Measurements from ENCODE around the gene NUBPL.
"Not testable (repeated sequence)": the region's sequence is repeated elsewhere in the genome, so short reads cannot be mapped to it uniquely, and the experiment has no call there.

The NUBPL gene

DNA sequence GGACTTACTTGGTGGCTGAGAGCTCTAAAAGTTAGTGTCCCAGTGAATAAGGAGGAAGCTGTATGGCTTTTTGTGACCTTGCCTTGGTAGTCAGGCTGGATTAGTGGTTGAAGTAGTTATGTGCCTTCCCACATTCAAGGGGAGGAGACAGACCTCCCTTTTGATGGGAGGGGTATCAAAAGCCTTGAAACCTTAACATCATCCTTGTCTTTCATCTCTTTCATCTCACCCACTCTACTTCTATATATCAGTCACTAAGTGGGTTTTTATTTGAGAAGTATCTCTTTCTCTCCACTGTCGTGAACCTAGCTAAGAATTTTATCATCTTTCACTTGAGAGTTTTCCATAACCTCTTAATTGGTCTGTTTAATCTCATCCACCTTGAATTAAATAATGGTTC lies 15.7 kb downstream of the NUBPL start:
- DNase-seq (ENCODE audit: low read depth in 1 of 2, low spot score in 1 of 2) = no peak

DNA sequence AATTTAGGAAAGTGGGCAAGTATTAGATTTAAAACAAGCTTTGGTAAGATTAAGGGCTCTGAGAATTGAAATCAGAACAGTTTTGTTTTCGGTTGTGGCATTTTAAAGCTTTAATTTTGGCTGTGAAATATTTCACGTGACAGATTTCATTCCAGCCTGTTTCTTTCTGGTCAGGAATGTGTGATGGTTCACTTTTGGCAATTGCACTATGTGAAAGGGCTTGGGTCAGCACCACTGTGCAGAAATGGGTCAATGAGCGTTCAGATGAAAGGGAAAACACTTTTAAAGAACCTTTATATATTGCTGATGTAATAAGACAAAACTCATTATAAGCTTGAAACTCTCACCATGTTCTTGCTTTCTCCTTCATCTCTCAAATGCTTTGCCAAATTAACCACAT lies 17.1 kb downstream of the NUBPL start:
- no peak for DNase-seq (ENCODE audit: low read depth in 1 of 2, low spot score in 1 of 2)

DNA sequence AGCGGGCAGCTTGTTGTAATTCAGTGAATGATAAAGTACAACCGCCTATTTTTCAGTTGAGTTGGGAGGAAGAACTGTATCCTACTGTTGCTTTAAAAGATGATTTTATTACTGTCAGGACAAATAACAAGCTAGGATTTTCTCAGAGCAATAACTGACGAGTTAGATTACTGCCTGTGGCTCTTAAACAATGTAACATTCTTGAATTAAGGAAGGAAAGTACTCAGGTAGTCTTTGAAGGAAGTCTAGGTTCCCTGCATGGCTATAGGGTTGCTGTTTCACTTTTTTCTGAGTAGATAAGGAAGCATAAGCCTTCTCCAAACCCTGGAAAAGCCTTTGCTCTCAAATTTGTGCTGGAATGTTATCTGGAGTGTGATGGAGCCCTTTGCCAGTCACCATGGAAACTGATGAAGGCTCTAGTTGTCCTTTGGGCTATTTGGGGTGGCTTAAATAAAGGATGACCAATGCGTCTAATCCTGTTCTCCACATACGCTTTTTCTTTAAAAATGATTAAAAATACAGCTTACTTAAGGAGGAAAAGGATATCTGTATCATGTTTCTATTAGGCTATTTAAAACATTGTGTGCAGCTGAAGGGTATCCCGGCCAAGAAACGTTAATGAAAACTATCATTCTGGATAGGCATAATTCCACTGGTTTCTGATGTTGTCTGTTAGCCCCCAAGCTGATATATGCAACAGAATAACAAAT lies 17.7 kb downstream of the NUBPL start:
- DNase-seq (ENCODE audit: low read depth in 1 of 2, low spot score in 1 of 2) = no peak

DNA sequence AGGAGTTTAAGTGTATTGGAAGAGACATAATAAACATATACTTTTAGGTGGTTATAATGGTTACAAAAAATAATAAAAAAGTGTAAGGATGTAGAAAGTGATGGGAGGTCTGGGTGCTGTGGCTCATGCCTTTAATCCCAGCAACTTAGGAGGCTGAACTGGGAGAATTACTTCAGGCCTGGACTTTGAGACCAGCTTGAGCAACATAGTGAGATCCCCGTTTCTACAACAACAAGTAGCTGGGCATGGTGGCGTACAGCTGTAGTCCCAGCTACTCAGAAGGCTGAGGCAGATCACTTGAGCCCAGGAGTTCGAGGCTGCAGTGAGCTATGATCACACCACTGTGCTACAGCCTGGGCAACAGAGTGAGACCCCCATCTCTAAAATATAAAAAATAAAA lies 19.0 kb downstream of the NUBPL start:
- DNase-seq (ENCODE audit: low read depth in 1 of 2, low spot score in 1 of 2) = no peak

DNA sequence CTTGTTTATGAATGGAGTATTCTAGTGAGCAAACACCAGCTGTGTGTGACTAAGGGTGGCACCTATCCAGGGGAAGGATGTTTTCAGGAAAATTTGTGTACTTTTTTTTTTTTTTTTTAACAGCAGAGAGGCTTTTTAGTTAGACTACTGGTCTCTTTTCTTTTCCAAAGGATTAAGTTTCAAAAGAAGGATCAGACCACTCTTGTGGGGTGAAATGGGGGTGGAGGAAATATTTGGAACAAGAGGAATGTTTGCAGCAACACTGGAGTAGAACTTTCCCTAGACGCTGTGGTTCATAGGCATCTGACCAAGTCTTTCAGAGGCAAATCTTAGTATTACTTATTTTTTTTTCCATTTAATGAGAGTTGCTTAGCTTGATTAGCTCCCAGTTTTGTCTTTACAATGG lies 21.1 kb downstream of the NUBPL start:
- no peak for DNase-seq (ENCODE audit: low read depth in 1 of 2, low spot score in 1 of 2)

DNA sequence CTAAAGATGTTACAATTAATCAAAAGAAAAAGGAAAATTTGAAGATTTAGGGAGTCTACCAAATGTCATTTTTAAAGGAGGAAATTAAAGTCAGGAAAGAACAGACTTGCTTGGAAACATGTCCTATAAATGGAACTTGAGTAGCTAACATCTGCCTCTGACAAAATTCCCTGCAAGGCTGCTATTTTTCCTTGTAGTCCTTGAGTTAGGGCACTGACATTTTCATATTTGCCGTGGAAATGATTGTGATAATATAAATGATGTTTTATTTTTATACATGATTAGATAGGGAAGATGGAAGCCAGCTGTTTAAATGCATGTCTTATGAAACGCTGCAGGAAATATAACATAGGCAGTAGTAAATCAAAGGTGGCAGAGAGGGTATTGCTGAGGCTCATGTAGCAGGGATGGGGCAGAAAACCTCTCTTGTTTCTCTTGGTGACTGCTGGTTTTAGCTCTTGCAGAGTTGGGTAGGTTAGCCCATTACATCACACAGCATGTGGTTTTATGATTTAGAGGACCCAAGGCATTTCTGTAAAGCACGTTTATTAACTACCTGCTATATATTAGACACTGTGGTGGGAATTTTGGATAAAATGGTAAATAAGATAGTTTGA lies 21.7 kb downstream of the NUBPL start:
- DNase-seq (ENCODE audit: low read depth in 1 of 2, low spot score in 1 of 2) = no peak

DNA sequence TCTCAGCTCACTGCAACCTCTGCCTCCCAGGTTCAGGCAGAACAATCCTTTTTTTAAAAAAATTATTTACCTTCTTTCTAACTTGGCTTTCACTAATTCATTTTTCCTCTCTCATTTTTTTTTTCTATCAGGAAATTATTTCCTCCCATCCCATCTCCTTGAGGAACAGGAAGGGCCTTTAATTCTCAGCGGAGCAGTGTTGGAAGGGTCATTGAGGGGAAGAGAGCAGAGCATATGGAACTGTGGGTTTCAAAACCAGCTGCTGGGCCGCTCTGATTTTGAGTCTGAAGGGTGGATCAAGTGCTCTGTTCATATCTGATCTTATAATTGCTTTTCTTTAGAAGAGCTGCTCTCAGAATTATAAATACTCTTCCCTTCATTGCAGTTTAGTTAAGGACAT lies 29.0 kb downstream of the NUBPL start:
- DNase-seq (ENCODE audit: low read depth in 1 of 2, low spot score in 1 of 2) = no peak

DNA sequence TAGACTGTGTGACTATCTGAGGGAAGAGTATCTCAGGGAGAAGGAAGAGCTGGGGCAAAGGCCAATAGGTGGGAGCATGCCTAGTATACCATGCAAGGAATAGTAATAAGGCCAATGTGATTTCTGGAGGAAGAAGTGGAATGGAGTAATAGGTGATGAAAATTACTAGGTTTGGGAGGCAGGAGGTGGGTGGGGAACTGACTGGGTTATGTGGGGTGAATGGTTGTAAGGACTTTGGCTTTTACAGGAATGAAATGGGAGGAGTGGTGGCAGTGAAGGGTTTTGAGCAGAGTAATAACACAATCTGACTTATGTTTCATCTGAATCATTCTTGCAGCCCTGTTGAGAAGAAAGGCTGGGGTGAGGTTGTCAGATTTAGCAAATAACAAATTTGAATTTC lies 30.9 kb downstream of the NUBPL start:
- no peak for DNase-seq (ENCODE audit: low read depth in 1 of 2, low spot score in 1 of 2)

DNA sequence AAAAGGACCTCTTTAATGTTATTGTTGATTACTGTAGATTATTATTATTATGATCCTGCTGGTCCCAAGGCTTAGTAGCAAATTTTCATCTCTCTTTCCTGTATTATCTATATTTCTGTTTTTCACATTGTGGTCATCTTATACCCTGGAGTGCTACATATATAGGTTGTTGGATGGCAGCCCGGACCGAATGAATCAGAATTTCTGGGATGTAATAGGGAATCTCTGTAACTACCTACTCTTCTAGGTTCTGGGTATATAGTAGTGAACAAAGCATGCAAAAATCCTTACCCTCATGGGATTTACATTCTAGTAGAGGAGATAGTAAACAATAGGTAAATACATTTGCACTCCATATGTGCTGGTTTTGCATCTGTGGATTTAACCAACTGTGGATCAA lies 31.4 kb downstream of the NUBPL start:
- DNase-seq (ENCODE audit: low read depth in 1 of 2, low spot score in 1 of 2) = no peak

DNA sequence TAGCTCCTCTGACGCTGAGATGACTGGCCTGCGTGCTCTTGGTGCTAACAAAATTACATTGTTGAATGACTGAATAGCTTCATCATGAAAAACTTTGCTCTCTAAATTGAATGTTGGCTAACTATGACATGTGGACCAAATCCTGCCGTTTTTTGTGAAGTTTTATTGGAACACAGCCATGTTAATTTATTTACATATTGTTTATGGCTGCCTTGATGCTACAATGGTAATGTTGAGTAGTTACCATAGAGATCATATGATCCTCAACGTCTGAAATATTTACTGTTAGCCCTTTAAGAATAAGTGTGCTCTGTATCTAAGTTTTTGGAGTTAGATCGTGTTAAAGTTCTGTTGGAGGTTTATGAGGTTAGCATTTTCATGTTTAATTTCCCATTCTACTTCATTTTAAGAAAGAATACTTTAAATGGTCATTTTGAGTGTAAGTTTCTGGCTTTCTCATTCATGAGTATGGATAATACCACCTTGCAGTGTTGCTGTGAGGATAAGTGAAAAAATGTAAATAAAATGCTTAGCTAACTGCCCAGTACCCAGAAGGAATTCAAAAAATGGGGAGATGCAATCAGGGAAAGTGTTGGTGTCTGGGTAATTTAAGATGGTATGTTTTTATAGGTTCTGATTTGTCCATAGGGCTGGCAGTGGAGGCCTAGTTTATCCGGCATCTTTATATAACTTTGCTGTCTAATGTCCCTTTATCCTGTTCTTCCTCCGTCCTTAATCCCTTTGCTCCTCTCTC lies 35.3 kb downstream of the NUBPL start:
- DNase-seq (ENCODE audit: low read depth in 1 of 2, low spot score in 1 of 2) = no peak

DNA sequence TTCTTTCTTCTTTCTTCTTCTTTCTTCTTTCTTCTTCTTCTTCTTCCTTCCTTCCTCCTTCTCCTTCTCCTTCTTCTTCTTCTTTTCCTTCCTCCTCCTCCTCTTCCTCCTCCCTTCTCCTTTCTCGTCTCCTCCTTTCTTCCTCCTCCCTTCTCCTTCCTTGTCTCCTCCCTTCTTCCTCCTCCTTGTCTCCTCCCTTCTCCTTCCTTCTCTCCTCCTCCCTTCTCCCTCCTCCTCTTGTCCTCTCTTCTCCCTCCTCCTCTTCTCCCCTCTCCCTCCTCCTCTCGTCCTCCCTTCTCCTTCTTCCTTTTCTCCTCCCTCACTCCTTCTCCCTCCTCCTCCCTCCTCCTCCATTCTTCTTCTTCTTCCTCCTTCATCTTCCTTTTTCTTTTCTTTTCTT lies 44.5 kb downstream of the NUBPL start:
- no peak for DNase-seq (ENCODE audit: low read depth in 1 of 2, low spot score in 1 of 2)

DNA sequence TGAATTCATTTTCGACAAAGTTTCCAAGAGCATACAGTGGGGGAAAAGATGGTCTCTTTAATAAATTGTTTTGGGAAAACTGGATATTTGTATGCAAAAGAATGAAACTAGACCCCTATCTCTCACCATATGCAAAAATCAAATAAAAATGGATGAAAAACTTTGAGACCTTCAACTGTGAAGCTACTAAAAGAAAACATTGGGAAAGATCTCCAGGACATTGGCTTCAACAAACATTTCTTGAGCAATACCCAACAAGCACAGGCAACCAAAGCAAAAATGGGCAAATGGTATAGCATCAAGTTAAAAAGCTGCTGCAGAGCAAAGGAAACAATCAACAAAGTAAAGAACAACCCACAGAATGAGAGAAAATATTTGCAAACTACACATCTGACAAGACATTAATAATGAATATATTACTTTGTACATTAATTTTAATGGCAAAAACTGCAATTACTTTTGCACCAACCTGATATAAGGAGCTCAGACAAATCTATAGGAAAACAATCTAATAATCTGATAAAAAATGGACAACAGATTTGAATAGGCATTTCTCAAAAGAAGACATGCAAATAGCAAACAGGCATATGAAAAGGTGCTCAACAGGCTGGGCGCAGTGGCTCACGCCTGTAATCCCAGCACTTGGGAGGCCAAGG lies 50.7 kb downstream of the NUBPL start:
- no peak for DNase-seq (ENCODE audit: low read depth in 1 of 2, low spot score in 1 of 2)

DNA sequence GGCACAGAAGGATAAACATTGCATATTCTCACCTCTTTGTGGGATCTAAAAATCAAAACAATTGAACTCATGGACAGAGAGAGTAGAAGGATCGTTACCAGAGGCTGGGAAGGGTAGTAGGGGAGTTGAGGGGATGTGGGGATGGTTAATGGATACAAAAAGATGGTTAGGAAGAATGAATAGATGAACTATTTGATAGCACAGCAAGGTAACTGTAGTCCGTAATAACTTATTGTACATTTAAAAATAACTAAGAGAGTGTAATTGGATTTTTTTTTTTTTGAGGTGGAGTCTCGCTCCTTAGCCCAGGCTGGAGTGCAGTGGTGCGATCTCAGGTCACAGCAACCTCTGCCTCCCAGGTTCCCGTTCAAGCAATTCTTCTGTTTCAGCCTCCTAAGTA lies 52.0 kb downstream of the NUBPL start:
- no peak for DNase-seq (ENCODE audit: low read depth in 1 of 2, low spot score in 1 of 2)

DNA sequence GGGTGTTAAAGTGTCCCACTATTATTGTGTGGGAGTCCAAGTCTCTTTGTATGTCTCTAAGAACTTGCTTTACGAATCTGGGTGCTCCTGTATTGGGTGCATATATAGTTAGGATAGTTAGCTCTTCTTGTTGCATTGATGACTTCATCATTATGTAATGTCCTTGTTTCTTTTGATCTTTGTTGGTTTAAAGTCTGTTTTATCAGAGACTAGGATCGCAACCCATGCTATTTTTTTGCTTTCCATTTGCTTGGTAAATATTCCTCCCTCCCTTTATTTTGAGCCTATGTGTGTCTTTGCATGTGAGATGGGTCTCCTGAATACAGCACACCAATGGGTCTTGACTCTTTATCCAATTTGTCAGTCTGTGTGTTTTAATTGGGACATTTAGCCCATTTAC lies 57.7 kb downstream of the NUBPL start:
- DNase-seq (ENCODE audit: low read depth in 1 of 2, low spot score in 1 of 2) = not testable (repeated sequence)

DNA sequence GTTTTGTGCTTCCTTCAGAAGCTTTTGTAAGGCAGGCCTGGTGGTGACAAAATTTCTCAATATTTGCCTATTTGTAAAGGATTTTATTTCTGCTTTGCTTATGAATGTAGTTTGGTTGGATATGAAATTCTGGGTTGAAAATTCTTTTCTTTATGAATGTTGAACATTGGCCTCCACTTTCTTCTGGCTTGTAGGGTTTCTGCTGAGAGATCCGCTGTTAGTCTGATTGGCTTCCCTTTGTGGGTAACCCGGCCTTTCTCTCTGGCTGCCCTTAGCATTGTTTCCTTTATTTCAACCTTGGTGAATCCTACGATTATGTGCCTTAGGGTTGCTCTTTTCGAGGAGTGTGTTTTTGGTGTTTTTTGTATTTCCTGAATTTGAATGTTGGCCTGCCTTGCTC lies 58.2 kb downstream of the NUBPL start:
- DNase-seq (ENCODE audit: low read depth in 1 of 2, low spot score in 1 of 2) = no peak

DNA sequence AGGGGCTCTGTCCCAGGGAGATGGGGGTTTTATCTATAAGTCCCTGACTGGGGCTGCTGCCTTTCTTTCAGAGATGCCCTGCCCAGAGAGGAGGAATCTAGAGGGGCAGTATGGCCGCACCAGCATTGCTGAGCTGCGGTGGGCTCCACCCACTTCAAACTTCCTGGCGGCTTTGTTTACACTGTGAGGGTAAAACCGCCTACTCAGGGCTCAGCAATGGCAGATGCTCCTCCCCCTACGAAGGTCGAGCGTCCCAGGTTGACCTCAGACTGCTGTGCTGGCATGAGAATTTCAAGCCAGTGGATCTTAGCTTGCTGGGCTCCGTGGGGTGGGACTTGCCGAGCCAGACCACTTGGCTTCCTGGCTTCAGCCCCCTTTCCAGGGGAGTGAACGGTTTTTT lies 59.7 kb downstream of the NUBPL start:
- not testable (repeated sequence) for DNase-seq (ENCODE audit: low read depth in 1 of 2, low spot score in 1 of 2)

DNA sequence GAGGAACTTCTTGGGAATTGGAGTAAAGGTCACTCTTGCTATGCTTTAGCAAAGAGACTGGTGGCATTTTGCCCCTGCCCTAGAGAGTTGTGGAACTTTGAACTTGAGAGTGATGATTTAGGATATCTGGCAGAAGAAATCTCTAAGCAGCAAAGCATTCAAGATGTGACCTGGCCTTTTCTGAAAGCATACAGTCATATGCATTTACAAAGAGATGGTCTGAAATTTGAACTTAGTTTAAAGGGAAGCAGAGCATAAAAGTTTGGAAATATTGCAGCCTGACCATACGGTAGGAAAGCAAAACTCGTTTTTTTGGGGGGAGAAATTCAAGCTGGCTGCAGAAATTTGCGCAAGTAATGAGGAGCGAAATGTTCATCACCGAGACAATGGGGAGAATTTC lies 60.9 kb downstream of the NUBPL start:
- DNase-seq (ENCODE audit: low read depth in 1 of 2, low spot score in 1 of 2) = no peak

DNA sequence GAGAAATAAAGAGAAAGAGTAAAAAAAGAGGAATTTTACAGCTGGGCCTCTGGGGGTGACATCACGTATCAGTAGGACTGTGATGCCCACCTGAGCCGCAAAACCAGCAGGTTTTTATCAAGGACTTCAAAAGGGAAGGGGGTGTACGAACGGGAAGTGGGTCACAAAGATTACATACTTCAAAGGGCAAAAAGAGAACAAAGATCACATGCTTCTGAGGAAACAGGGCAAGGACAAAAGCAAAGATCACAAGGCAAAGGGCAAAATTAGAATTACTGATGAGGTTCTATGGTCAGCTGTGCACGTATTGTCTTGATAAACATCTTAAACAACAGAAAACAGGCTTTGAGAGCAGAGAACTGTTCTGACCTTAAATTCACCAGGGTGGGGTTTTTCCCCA lies 91.7 kb downstream of the NUBPL start:
- DNase-seq (ENCODE audit: low read depth in 1 of 2, low spot score in 1 of 2) = not testable (repeated sequence)

DNA sequence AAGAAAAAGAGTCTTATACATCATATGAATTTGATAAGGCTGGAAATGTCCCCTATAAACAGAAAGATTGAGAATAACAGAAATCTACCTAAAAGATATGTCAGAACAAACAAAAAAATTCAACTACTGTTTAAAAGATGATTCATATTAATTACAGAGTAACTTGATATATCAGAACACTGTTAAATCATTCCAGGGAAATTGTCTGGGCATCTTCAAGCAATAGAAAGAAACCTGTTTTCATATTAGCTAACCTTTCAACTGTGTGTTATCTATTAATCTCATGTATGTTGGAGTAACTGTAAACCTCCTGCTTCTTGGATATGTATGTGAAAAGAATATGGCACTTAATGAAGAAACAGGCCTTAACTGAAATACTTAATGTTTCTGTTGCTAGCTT lies 96.7 kb downstream of the NUBPL start:
- DNase-seq (ENCODE audit: low read depth in 1 of 2, low spot score in 1 of 2) = no peak

DNA sequence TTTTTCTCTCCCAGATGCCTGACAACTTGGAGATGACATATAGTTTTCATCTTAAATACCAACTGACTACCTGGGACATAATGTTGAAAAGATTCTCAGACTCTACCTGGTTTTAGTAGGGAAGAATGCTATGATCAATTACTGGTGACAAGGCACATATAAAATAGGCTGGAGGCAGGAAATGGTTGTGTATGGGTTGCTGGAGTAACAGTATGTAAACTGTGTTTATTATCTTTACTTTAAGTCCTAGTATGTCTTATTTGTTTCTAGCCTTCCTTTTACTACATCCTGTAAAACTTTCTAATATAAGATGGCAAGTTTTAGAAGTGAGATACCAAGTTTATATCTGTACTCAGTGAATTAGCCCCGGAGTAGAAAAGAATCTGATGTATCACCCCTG lies 98.1 kb downstream of the NUBPL start:
- DNase-seq (ENCODE audit: low read depth in 1 of 2, low spot score in 1 of 2) = no peak

DNA sequence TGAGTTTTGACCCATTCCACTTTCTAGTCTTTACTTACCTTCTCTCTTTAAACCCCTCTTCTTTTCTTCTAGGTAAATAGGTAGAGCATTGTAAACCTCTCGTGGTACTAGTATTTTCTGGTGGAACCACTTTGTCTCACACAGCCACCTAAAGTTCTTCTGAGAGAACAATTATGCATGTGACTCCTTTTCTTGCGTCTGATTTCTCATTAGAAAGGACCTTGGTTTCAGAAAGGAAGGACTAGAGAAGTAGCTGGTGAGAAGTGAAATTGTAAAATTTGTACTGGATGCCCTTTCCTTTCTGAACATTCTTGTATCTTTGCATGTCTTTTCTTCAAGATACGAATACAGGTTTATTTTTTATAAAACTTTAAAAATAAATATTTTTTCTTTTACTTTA lies 99.0 kb downstream of the NUBPL start:
- no peak for DNase-seq (ENCODE audit: low read depth in 1 of 2, low spot score in 1 of 2)

DNA sequence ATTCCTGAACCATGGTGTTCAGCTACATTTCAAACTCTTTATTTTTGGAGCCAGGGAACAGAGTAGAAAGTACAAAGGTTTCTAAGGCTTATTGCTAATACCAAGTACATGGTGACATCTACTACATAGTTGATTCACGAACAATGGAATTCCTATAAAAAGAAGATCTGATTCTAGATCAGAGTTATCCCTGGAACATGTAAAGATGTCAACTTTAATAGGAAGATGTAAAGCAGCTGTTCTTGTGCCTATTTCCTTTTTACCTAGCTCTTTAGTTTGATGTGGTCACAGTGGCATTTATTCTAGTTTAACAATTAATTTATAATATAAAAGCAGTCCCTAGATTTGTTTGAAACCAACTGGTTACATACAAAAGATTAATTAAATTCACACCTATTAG lies 99.5 kb downstream of the NUBPL start:
- DNase-seq (ENCODE audit: low read depth in 1 of 2, low spot score in 1 of 2) = no peak
